GM12878 (cell line): Measurements from ENCODE around the gene EGR4. TPM values are rescaled to one million over a fixed set of nuclear protein-coding genes. Genes with fewer than 3 reads are reported as not detected.

Source experiments
- ATAC-seq: fragments of 200-7000 bp; cut with Tn5 transposase; 3 replicates; pipeline ENCODE4 v1.9.1; 2020; ENCODE audit warnings: mild to moderate bottlenecking, moderate library complexity
- BruUV-seq: library from RNA; stranded (reverse); fragments of 400-500 nt; replicated peaks from 2 replicates; lab custom pipeline; 2021; lab: Mats Ljungman, UMichigan
- CTCF ChIA-PET: fragments of 300-600 bp; sonication (Branson Sonifier 250); formaldehyde crosslinking; extraction: SDS; loops from one replicate; lab custom pipeline; 2021; ENCODE audit warnings: inconsistent platforms; lab: Yijun Ruan, JAX
- POLR2A ChIA-PET: fragments of 350-600 bp; formaldehyde crosslinking; extraction: SDS; loops from one replicate; lab custom pipeline; 2021; ENCODE audit warnings: inconsistent platforms; lab: Charles Lee
- RAD21 ChIA-PET: fragments of 300-600 bp; sonication (Branson Sonifier 250); formaldehyde crosslinking; loops from one replicate; lab custom pipeline; 2023; ENCODE audit warnings: antibody characterized with exemption; ENCODE audit not compliant: unreplicated experiment; lab: Charles Lee
- SMC1A ChIA-PET: fragments of 300-600 bp; sonication (Branson Sonifier 250); formaldehyde crosslinking; loops from one replicate; lab custom pipeline; 2023; ENCODE audit not compliant: unreplicated experiment, uncharacterized antibody; lab: Charles Lee
- DNase-seq: peaks from one replicate; pipeline ENCODE4 v3.0.0-alpha.2; 2011; ENCODE audit warnings: low read depth, low spot score
- FAIRE-seq: peaks from 3 replicates; lab custom pipeline; 2011; peaks lifted over from hg19 to GRCh38; lab: Jason Lieb, UNC
- H2AFZ ChIP-seq: 2 replicates; pipeline ENCODE4 v1.6.0; 2011; ENCODE audit warnings: low read depth, low read length, control low read depth; ENCODE audit not compliant: control insufficient read depth
- H3K27ac ChIP-seq: 2 replicates; pipeline ENCODE4 v1.5.1; 2011; ENCODE audit warnings: control low read depth; ENCODE audit not compliant: control insufficient read depth, insufficient read depth
- H3K27me3 ChIP-seq, 2 experiments: replicated peaks in 1 of 2; 2 replicates each; pipeline versions ENCODE4 v1.6.0 to v1.6.1; 2011; ENCODE audit warnings: low read length in 1 of 2; ENCODE audit not compliant: control insufficient read depth in 2 of 2, insufficient read depth in 2 of 2
- H3K36me3 ChIP-seq, 2 experiments: 2 replicates each; pipeline ENCODE4 v1.5.1; 2011; ENCODE audit warnings: low read length in 1 of 2; ENCODE audit not compliant: control insufficient read depth in 2 of 2, insufficient read depth in 2 of 2
- H3K4me1 ChIP-seq: 2 replicates; pipeline ENCODE4 v1.6.1; 2011; ENCODE audit warnings: mild to moderate bottlenecking, low read length, moderate library complexity, mixed read lengths; ENCODE audit not compliant: control insufficient read depth, insufficient read depth
- H3K4me2 ChIP-seq: 2 replicates; pipeline ENCODE4 v1.6.0; 2011; ENCODE audit warnings: control low read depth; ENCODE audit not compliant: control insufficient read depth, insufficient read depth
- H3K4me3 ChIP-seq: fragments of 200-600 bp; sonication (generic); 2 replicates; pipeline ENCODE4 v1.5.1; 2016
- H3K79me2 ChIP-seq: 2 replicates; pipeline ENCODE4 v1.6.0; 2011; ENCODE audit warnings: low read length; ENCODE audit not compliant: control insufficient read depth, insufficient read depth
- H3K9ac ChIP-seq: 2 replicates; pipeline ENCODE4 v1.8.0; 2011; ENCODE audit warnings: low read length, control low read depth, mixed read lengths; ENCODE audit not compliant: control insufficient read depth, insufficient read depth
- H3K9me3 ChIP-seq: replicated peaks from 3 replicates; pipeline ENCODE4 v1.5.1; 2011; ENCODE audit warnings: mild to moderate bottlenecking, low read length; ENCODE audit not compliant: control insufficient read depth, insufficient read depth
- H4K20me1 ChIP-seq: 2 replicates; pipeline ENCODE4 v1.6.0; 2011; ENCODE audit not compliant: control insufficient read depth, insufficient read depth
- ATF7 ChIP-seq: fragments of 450-650 bp; IDR thresholded peaks from 2 replicates; pipeline ENCODE4 v1.6.1; 2016; ENCODE audit warnings: low read depth, mild to moderate bottlenecking
- BMI1 ChIP-seq: fragments of 450-650 bp; IDR thresholded peaks from 2 replicates; pipeline ENCODE4 v1.6.1; 2016; ENCODE audit warnings: mild to moderate bottlenecking, moderate library complexity, borderline replicate concordance
- CHD2 ChIP-seq: IDR thresholded peaks from 2 replicates; pipeline ENCODE4 v1.6.1; 2011; ENCODE audit warnings: low read depth, low read length, improper control_type of control experiment, borderline replicate concordance
- CREB1 ChIP-seq: IDR thresholded peaks from 2 replicates; pipeline ENCODE4 v1.6.1; 2012; ENCODE audit warnings: low read depth, mild to moderate bottlenecking, inconsistent platforms
- FOXK2 ChIP-seq: fragments of 450-650 bp; IDR thresholded peaks from 2 replicates; pipeline ENCODE4 v1.6.1; 2017; ENCODE audit warnings: mild to moderate bottlenecking, moderate library complexity
- HDAC2 ChIP-seq: fragments of 200-600 bp; sonication (generic); IDR thresholded peaks from 2 replicates; pipeline ENCODE4 v1.6.1; 2017
- JUNB ChIP-seq: IDR thresholded peaks from 2 replicates; pipeline ENCODE4 v1.6.1; 2016; ENCODE audit warnings: antibody characterized with exemption, mild to moderate bottlenecking
- KDM1A ChIP-seq: fragments of 200-600 bp; sonication (generic); IDR thresholded peaks from 2 replicates; pipeline ENCODE4 v1.6.1; 2016; ENCODE audit warnings: borderline replicate concordance
- MYC ChIP-seq: IDR thresholded peaks from 2 replicates; pipeline ENCODE4 v1.6.1; 2011; ENCODE audit warnings: mild to moderate bottlenecking, low read length, moderate library complexity, inconsistent platforms; ENCODE audit not compliant: insufficient read depth, insufficient replicate concordance, insufficient read length, severe bottlenecking
- NR2C2 ChIP-seq: IDR thresholded peaks from 2 replicates; pipeline ENCODE4 v1.6.1; 2011; ENCODE audit warnings: borderline replicate concordance, low read depth; ENCODE audit not compliant: control insufficient read depth, insufficient read length
- PML ChIP-seq: IDR thresholded peaks from 2 replicates; pipeline ENCODE4 v1.6.1; 2012; ENCODE audit warnings: low read length, inconsistent platforms
- RCOR1 ChIP-seq: conservative IDR thresholded peaks from 2 replicates; pipeline ENCODE4 v1.6.1; 2012; ENCODE audit warnings: low read depth, low read length, improper control_type of control experiment
- RELA ChIP-seq: fragments of 450-650 bp; IDR thresholded peaks from 2 replicates; pipeline ENCODE4 v1.8.0; 2014; ENCODE audit warnings: borderline replicate concordance; ENCODE audit not compliant: partially characterized antibody
- SMAD1 ChIP-seq: fragments of 450-650 bp; IDR thresholded peaks from 2 replicates; pipeline ENCODE4 v1.6.1; 2018; ENCODE audit warnings: mild to moderate bottlenecking, low read depth; ENCODE audit not compliant: partially characterized antibody
- STAT3 ChIP-seq: IDR thresholded peaks from 2 replicates; pipeline ENCODE4 v1.6.1; 2011; ENCODE audit warnings: low read depth, low read length, improper control_type of control experiment
- TCF3 ChIP-seq: IDR thresholded peaks from 2 replicates; pipeline ENCODE4 v1.6.1; 2012; ENCODE audit warnings: low read depth, mild to moderate bottlenecking, low read length, borderline replicate concordance; ENCODE audit not compliant: insufficient read depth
- ZNF622 ChIP-seq: fragments of 450-650 bp; IDR thresholded peaks from 2 replicates; pipeline ENCODE4 v1.6.1; 2017; ENCODE audit warnings: mild to moderate bottlenecking, inconsistent platforms
- WGBS: methylation state at CpG from one replicate; pipeline ENCODE4 v1.1.6; 2016; ENCODE audit warnings: low lambda C conversion rate; ENCODE audit not compliant: insufficient replicate concordance, insufficient coverage; ENCODE audit errors: missing lambda C conversion rate; 5-methylcytosine and 5-hydroxymethylcytosine counted together
- in situ Hi-C: fragments of 300-500 bp; cut with MboI; formaldehyde crosslinking; loops from 9 replicates; pipeline ENCODE4 v1.14.3; 2018; ENCODE audit warnings: mixed read lengths
- intact Hi-C: fragments of 100-400 bp; cut with micrococcal nuclease; formaldehyde crosslinking; loops from one replicate; pipeline ENCODE4 v1.14.2; 2022; ENCODE audit not compliant: unreplicated experiment
- polyA plus RNA-seq, 11 experiments: library from polyadenylated mRNA; depleted of rRNA in 4 of 11; unstranded in 6 of 11; stranded (reverse) in 5 of 11; fragments of >200 nt; fragmentation: Nextera tagmentation in 4 of 11; fragmentation: Illumina TruSeq in 1 of 11; extraction: Ambion mirVana in 4 of 11; extraction: Trizol in 1 of 11; gene quantifications; 1 replicate in 1 of 11; 2 replicates in 10 of 11; pipeline versions ENCODE4 v1.2.1 to v1.2.3, GENCODE V29; 2011 to 2016; ENCODE audit warnings: inconsistent platforms in 2 of 11, missing spikeins in 2 of 11, low read depth in 1 of 11
- total RNA-seq, 4 experiments: library from RNA; depleted of rRNA in 3 of 4; stranded (reverse); fragments of >200 nt in 3 of 4; fragmentation: Illumina TruSeq in 1 of 4; extraction: Trizol in 1 of 4; gene quantifications; 2 replicates each; pipeline versions ENCODE4 v1.2.1 to v1.2.3, GENCODE V29; 2013 to 2021
- TF ChIP-seq, protein P1 (sequence below): fragments of 450-650 bp; IDR thresholded peaks from 2 replicates; pipeline ENCODE4 v1.6.1; 2016; ENCODE audit warnings: mild to moderate bottlenecking
- TF ChIP-seq, protein P2 (sequence below): fragments of 450-650 bp; formaldehyde crosslinking; IDR thresholded peaks from 2 replicates; pipeline ENCODE4 v1.4.0; 2022; ENCODE audit warnings: mild to moderate bottlenecking, moderate library complexity
- TF ChIP-seq, protein P3 (sequence below): fragments of 450-650 bp; IDR thresholded peaks from 2 replicates; pipeline ENCODE4 v1.6.1; 2017; ENCODE audit warnings: low read depth, mild to moderate bottlenecking, moderate library complexity

Gene EGR4
- total and polyA plus RNA-seq, 10 of the 15 experiments (the other 5 are each of a cell fraction or from before 2014, with no cell fraction given) = 0.07 TPM; not detected in 9

DNA sequence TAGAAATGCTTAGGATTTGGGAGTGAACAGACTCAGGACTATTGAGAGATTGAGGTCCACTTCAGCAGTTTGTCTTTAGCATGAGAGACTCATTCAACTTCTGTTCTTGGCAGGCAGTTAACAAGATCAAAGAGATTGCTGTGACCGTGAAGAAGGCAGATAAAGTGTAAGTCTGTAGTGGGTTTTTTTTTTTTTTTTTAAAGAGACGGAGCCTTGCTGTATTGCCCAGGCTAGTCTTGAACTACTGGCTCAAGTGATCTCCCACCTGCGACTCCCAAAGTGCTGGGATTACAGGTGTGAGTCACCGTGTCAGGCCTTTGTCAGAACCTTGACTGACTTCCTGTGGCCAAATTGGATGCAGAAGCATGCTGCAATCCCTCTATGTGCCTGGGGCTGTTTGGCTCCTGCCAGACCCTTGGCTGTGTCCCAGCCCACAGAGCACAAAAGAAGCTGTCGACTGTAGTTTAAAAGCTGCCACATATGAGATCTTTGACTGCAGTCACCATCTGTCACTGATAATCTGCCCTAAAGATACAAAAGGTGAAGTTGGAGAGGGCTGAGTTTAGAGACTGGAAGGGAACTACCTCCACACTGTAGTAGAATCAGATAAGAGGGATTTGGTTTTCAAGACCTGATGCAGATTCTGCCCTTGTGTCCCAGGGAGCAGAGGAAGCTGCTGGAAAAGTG, 49.3 kb downstream of the EGR4 start:
- Histone ChIP-seq H3K4me1 (no peaks in the 10 kb centered on the region), H3K27ac (no peak overlapping the region), H3K4me2 (no peak overlapping the region), H3K4me3 (no peak overlapping the region), H4K20me1 (no peaks in the 10 kb centered on the region; the same call in 1 of the 2 replicates), H3K36me3 (peaks cover 21 to 52% of the 10 kb centered on the region in 2 experiments), H3K9me3 (no peaks in the 10 kb centered on the region), H3K27me3 (no peaks in the 10 kb centered on the region), H3K9ac (no peak overlapping the region), H2AFZ (no peak overlapping the region), H3K79me2 (peaks cover 22% of the 10 kb centered on the region)
- ChIA-PET CTCF (no interaction called here), POLR2A (interaction anchor here (1.4 kb wide), 1 partner anchor 9 kb away, joined by 4 read pairs; no protein-coding TSS in a partner anchor), RAD21 (interaction anchor here (1.2 kb wide), 1 partner anchor 11 kb away, joined by 4 read pairs; the partner anchor contains the start of genes CCT7 and PRADC1), SMC1A (interaction anchor here (0.8 to 2.3 kb wide), 4 partner anchors 9 to 46 kb away, joined by 3 to 8 read pairs (median 4); partner anchors contain the start of genes CCT7 and PRADC1)
- FAIRE-seq (no peak), ATAC-seq (no peak), DNase-seq (no peak)
- intact Hi-C loops = no loop called here
- in situ Hi-C loops = no loop called here
- BruUV-seq = no TSS peak
- 69% methylated on average over 5 of the region's 5 CpGs for WGBS
- TF ChIP-seq PML (no peak), CHD2 (no peak), SMAD1 (no peak), RELA (no peak), MYC (no peak), ATF7 (no peak), CREB1 (no peak), KDM1A (no peak), BMI1 (no peak), RCOR1 (no peak), HDAC2 (no peak), TCF3 (no peak), JUNB (no peak), NR2C2 (no peak), ZNF622 (no peak), STAT3 (no peak), FOXK2 (no peak)
- TF ChIP-seq, protein P1, sequence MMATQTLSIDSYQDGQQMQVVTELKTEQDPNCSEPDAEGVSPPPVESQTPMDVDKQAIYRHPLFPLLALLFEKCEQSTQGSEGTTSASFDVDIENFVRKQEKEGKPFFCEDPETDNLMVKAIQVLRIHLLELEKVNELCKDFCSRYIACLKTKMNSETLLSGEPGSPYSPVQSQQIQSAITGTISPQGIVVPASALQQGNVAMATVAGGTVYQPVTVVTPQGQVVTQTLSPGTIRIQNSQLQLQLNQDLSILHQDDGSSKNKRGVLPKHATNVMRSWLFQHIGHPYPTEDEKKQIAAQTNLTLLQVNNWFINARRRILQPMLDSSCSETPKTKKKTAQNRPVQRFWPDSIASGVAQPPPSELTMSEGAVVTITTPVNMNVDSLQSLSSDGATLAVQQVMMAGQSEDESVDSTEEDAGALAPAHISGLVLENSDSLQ = no peak
- TF ChIP-seq, protein P2, sequence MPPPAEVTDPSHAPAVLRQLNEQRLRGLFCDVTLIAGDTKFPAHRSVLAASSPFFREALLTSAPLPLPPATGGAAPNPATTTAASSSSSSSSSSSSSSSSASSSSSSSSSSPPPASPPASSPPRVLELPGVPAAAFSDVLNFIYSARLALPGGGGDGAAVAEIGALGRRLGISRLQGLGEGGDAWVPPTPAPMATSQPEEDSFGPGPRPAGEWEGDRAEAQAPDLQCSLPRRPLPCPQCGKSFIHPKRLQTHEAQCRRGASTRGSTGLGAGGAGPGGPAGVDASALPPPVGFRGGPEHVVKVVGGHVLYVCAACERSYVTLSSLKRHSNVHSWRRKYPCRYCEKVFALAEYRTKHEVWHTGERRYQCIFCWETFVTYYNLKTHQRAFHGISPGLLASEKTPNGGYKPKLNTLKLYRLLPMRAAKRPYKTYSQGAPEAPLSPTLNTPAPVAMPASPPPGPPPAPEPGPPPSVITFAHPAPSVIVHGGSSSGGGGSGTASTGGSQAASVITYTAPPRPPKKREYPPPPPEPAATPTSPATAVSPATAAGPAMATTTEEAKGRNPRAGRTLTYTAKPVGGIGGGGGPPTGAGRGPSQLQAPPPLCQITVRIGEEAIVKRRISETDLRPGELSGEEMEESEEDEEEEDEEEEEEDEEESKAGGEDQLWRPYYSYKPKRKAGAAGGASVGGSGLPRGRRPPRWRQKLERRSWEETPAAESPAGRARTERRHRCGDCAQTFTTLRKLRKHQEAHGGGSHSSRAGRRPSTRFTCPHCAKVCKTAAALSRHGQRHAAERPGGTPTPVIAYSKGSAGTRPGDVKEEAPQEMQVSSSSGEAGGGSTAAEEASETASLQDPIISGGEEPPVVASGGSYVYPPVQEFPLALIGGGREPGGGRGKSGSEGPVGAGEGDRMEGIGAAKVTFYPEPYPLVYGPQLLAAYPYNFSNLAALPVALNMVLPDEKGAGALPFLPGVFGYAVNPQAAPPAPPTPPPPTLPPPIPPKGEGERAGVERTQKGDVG = no peak
- TF ChIP-seq, protein P3, sequence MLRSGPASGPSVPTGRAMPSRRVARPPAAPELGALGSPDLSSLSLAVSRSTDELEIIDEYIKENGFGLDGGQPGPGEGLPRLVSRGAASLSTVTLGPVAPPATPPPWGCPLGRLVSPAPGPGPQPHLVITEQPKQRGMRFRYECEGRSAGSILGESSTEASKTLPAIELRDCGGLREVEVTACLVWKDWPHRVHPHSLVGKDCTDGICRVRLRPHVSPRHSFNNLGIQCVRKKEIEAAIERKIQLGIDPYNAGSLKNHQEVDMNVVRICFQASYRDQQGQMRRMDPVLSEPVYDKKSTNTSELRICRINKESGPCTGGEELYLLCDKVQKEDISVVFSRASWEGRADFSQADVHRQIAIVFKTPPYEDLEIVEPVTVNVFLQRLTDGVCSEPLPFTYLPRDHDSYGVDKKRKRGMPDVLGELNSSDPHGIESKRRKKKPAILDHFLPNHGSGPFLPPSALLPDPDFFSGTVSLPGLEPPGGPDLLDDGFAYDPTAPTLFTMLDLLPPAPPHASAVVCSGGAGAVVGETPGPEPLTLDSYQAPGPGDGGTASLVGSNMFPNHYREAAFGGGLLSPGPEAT = no peak
